Measurements from ENCODE around the gene FYCO1.

The FYCO1 gene

DNA sequence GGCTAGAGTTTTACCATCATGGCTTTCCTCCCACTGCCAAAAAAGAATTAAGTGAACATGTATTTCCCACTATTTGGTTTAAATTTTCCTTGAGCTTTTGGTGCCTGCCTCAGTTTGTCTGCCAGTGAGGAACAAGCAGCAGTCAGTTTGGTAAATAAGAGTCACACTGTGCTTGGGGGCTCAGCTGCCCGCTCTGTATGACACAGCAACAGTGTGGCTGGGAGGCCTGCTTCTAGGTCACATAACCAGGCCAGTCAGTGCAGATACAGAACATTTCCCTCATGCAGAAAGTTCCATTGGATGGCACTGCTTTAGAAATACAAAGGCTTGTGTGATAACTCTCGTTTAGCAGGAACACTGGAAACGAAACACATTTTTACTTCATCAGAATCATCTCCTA, 25.7 kb downstream of the FYCO1 start:
- TF ChIP-seq, protein P1, sequence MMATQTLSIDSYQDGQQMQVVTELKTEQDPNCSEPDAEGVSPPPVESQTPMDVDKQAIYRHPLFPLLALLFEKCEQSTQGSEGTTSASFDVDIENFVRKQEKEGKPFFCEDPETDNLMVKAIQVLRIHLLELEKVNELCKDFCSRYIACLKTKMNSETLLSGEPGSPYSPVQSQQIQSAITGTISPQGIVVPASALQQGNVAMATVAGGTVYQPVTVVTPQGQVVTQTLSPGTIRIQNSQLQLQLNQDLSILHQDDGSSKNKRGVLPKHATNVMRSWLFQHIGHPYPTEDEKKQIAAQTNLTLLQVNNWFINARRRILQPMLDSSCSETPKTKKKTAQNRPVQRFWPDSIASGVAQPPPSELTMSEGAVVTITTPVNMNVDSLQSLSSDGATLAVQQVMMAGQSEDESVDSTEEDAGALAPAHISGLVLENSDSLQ (IDR thresholded peaks at IDR 0.05): no peak
- ChIA-PET POLR2A (no interaction called here), CTCF (no interaction called here)
- no peak for DNase-seq (ENCODE audit: extremely low spot score)

DNA sequence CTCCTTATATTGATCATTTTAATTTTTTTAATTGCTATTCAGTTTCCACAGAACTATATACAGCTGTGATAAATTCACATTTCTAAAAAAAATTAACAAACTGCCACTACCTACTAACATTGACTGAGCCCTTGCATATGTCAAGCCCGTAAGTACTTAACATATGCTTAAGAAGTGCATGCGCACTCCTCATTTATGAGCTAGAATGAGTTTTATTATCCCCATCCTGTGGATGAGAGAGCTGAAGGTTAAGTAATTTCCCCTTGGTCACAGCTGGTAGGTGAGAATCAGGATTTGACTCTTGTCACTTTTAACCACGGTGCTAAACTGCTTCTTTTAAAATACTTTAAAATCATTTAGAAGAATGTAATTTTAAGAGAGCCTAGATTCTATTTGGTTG, 26.5 kb downstream of the FYCO1 start:
- CTCF ChIA-PET: no interaction called here
- TF ChIP-seq L3MBTL2 (conservative IDR thresholded peaks at IDR 0.05) (no peak), ARNT (IDR thresholded peaks at IDR 0.05) (no peak), LEF1 (IDR thresholded peaks at IDR 0.05; ENCODE audit: borderline replicate concordance) (no peak), SP1 (IDR thresholded peaks at IDR 0.05) (no peak), FOXM1 (IDR thresholded peaks at IDR 0.05; ENCODE audit: borderline replicate concordance) (no peak), FOXA1 (IDR thresholded peaks at IDR 0.05) (no peak), ZNF384 (IDR thresholded peaks at IDR 0.05) (no peak), TARDBP (IDR thresholded peaks at IDR 0.05) (no peak), SUZ12 (IDR thresholded peaks at IDR 0.05) (no peak), BHLHE40 (IDR thresholded peaks at IDR 0.05; ENCODE audit: borderline replicate concordance) (no peak), NFRKB (IDR thresholded peaks at IDR 0.05) (no peak)
- no peak for DNase-seq (ENCODE audit: extremely low spot score)
- POLR2A ChIA-PET: no interaction called here

DNA sequence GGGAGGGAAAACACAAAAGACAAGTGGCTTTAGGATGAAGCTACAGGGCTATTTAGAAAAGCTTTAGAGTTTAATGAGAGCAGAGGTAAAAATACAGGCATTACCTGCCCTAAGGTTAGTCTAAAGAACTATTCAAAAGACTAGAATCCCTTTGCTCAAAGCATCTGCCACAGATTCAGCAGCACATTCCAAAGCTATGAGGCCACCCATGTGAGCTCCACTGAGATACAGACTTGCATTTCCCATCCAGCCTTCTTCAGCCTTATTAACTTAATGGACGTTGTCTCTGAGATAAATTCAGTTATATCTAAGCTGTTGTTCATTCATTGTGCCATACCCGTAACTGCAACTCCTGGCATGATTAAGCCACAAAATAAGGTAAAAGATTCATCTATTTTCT, 26.9 kb downstream of the FYCO1 start:
- DNase-seq (ENCODE audit: extremely low spot score): no peak
- CTCF ChIA-PET: no interaction called here
- TF ChIP-seq FOXK2 (IDR thresholded peaks at IDR 0.05) (no peak), FOXA1 (IDR thresholded peaks at IDR 0.05) (no peak), L3MBTL2 (conservative IDR thresholded peaks at IDR 0.05) (no peak), ELF4 (IDR thresholded peaks at IDR 0.05) (no peak), BHLHE40 (IDR thresholded peaks at IDR 0.05; ENCODE audit: borderline replicate concordance) (no peak), TARDBP (IDR thresholded peaks at IDR 0.05) (no peak), HDGF (IDR thresholded peaks at IDR 0.05; ENCODE audit: borderline replicate concordance) (no peak), SP1 (IDR thresholded peaks at IDR 0.05) (no peak), CTBP1 (IDR thresholded peaks at IDR 0.05; ENCODE audit: borderline replicate concordance) (no peak), NFRKB (IDR thresholded peaks at IDR 0.05) (no peak), FOXM1 (IDR thresholded peaks at IDR 0.05; ENCODE audit: borderline replicate concordance) (no peak), ZNF384 (IDR thresholded peaks at IDR 0.05) (no peak)
- TF ChIP-seq, protein P1 (IDR thresholded peaks at IDR 0.05): no peak
- POLR2A ChIA-PET: no interaction called here

DNA sequence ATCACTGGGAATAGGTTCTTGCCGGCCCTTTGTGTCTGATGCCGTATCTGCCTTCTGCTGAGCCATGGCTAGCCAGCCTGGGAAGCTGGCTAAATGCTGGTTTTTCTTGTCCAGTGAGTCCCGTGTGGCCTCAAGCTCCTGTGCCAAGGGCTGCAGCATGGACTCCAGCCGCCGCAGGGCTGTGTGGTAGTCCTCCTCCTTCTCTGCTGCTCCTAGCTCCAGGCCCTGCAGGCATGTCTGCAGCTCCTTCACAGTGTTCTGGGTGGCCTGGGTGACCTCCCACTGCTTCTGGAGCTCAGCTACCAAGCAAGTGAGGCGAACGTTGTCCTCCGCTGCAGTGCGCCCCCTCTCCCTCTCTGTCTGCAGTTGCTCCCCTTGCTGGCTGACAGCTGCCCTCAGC, 27.5 kb downstream of the FYCO1 start:
- ChIA-PET POLR2A (no interaction called here), CTCF (no interaction called here)
- no peak for TF ChIP-seq LEF1 (IDR thresholded peaks at IDR 0.05; ENCODE audit: borderline replicate concordance)
- no peak for TF ChIP-seq BHLHE40 (IDR thresholded peaks at IDR 0.05; ENCODE audit: borderline replicate concordance)
- no peak for TF ChIP-seq FOXK2 (IDR thresholded peaks at IDR 0.05)
- TF ChIP-seq ELF4 (IDR thresholded peaks at IDR 0.05): no peak
- no peak for DNase-seq (ENCODE audit: extremely low spot score)

DNA sequence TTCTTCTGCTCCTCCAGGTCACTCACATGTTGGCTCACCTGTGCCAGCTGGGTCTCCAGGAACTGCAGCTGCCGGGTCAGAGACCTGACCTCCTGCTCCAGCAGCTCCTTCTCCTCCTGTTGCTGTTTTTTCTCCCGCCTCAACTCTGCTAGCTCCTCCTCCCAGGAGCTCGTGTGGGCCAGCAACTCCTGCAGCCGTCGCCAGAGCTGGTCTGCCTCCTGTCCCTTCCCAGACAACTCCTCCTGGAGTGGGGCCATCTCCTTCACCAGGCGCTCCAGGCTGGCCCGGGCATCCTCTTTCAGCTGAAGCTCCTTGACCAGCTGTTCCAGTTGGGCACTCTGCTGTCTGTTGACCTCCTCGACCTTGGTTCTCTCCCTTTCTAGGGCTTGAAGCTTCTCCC, 27.9 kb downstream of the FYCO1 start:
- CTCF ChIA-PET: no interaction called here
- POLR2A ChIA-PET: no interaction called here
- TF ChIP-seq L3MBTL2 (conservative IDR thresholded peaks at IDR 0.05): no peak
- no peak for TF ChIP-seq ARNT (IDR thresholded peaks at IDR 0.05)
- TF ChIP-seq ELF4 (IDR thresholded peaks at IDR 0.05): no peak
- no peak for TF ChIP-seq SUZ12 (IDR thresholded peaks at IDR 0.05)
- TF ChIP-seq LEF1 (IDR thresholded peaks at IDR 0.05; ENCODE audit: borderline replicate concordance): no peak
- no peak for TF ChIP-seq TARDBP (IDR thresholded peaks at IDR 0.05)
- no peak for TF ChIP-seq FOXK2 (IDR thresholded peaks at IDR 0.05)
- no peak for TF ChIP-seq SP1 (IDR thresholded peaks at IDR 0.05)
- no peak for TF ChIP-seq FOXM1 (IDR thresholded peaks at IDR 0.05; ENCODE audit: borderline replicate concordance)
- TF ChIP-seq ZNF384 (IDR thresholded peaks at IDR 0.05): no peak
- TF ChIP-seq FOXA1 (IDR thresholded peaks at IDR 0.05): no peak
- TF ChIP-seq, protein P1 (IDR thresholded peaks at IDR 0.05): no peak
- TF ChIP-seq HDGF (IDR thresholded peaks at IDR 0.05; ENCODE audit: borderline replicate concordance): no peak

DNA sequence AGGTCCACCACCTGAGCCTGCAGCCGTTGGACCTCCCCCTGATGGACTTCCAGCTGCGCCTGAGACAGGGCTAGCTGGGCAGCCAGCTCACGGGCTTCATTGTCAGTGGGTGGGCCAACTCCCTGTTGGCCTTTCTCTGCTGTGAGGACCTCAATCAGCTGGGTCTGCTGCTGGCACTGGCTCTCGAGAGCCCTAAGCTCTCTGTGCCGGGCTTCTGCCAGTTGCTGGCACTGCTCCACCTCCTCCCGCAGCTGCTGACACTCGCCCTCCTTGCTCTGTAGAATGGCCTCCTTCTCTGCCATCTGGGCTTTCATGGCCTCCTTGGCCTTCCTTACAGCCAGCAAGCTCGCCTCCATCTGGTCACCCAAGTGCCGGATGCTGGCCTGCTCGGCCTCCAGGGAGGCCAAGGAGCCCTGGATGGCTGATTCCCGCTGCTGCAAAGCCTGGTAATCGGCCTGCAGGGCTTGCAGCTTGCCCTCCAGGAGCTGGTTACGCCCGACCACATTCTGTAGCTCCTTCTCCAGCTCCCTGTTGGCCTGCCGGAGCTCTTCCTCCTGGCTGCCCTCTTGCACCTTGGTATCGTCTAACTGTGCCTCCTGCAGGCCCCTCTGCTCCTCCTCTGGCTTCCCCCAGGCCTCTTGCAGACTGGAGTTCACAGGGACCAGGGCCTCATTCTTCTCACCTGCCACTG, 28.5 kb downstream of the FYCO1 start:
- no peak for TF ChIP-seq SP1 (IDR thresholded peaks at IDR 0.05)
- TF ChIP-seq ELF4 (IDR thresholded peaks at IDR 0.05): no peak
- TF ChIP-seq ZNF384 (IDR thresholded peaks at IDR 0.05): no peak
- TF ChIP-seq CTBP1 (IDR thresholded peaks at IDR 0.05; ENCODE audit: borderline replicate concordance): no peak
- no peak for TF ChIP-seq L3MBTL2 (conservative IDR thresholded peaks at IDR 0.05)
- TF ChIP-seq BHLHE40 (IDR thresholded peaks at IDR 0.05; ENCODE audit: borderline replicate concordance): no peak
- no peak for DNase-seq (ENCODE audit: extremely low spot score)
- CTCF ChIA-PET: no interaction called here
- POLR2A ChIA-PET: interaction anchor here (1.0 kb wide), 1 partner anchor 28 kb away, joined by 3 read pairs; no protein-coding TSS in a partner anchor

More for the DNA sequence above, 27.9 kb downstream of the FYCO1 start:
- DNase-seq (ENCODE audit: extremely low spot score): no peak

DNA sequence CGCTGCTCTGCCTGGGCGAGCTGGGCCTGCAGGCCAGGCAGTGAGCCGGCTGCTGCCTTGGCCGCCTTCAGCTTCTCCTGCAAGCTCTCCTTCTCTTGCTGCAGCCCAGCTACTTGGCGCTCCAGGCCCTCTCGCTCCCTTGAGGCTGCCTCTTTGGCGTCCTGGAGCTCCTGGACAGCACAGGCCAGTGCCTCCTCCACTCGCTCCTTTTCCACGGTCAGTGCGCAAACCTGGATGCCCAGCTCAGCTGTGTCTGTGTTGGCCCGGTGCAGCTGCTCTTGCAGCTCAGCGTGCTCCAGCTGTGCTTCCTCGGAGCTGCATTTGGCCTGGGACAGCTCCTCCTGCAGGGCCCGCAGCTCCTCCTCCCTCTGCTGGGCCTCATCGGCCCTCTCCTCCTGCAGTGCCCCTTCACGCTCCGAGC, 29.2 kb downstream of the FYCO1 start:
- DNase-seq (ENCODE audit: extremely low spot score): no peak
- ChIA-PET CTCF (interaction anchor here (0.9 kb wide), 1 partner anchor 113 kb away, joined by 4 read pairs; no protein-coding TSS in a partner anchor), POLR2A (interaction anchor here (1.0 kb wide), 1 partner anchor 28 kb away, joined by 3 read pairs; no protein-coding TSS in a partner anchor)
- TF ChIP-seq FOXA1 (IDR thresholded peaks at IDR 0.05) (no peak), CTBP1 (IDR thresholded peaks at IDR 0.05; ENCODE audit: borderline replicate concordance) (no peak), L3MBTL2 (conservative IDR thresholded peaks at IDR 0.05) (no peak), FOXK2 (IDR thresholded peaks at IDR 0.05) (no peak)
- TF ChIP-seq, protein P1 (IDR thresholded peaks at IDR 0.05): no peak
